HepG2 (cell line): Measurements from ENCODE around the gene S100A4. TPM values are rescaled to one million over a fixed set of nuclear protein-coding genes. Genes with fewer than 3 reads are reported as not detected.

Source experiments
- CHD2 ChIP-seq: IDR thresholded peaks from 2 replicates; pipeline ENCODE4 v1.6.1; 2011; ENCODE audit warnings: low read depth, low read length, improper control_type of control experiment
- FOXC1 ChIP-seq: sonication (generic); formaldehyde crosslinking; IDR thresholded peaks from 2 replicates; pipeline ENCODE4 v1.8.0; 2022; ENCODE audit warnings: mild to moderate bottlenecking, missing genetic modification reagents, borderline replicate concordance
- GABPB1 ChIP-seq: IDR thresholded peaks from 2 replicates; pipeline ENCODE4 v1.6.1; 2016; ENCODE audit warnings: mild to moderate bottlenecking, missing genetic modification reagents, moderate library complexity, missing compliant biosample characterization
- HDAC2 ChIP-seq: sonication (generic); formaldehyde crosslinking; IDR thresholded peaks from 2 replicates; pipeline ENCODE4 v1.4.0; 2020; ENCODE audit warnings: missing genetic modification reagents
- JUND ChIP-seq: sonication (generic); formaldehyde crosslinking; IDR thresholded peaks from 2 replicates; pipeline ENCODE4 v1.8.0; 2022; ENCODE audit warnings: mild to moderate bottlenecking, missing genetic modification reagents
- KDM2A ChIP-seq: sonication (generic); formaldehyde crosslinking; IDR thresholded peaks from 2 replicates; pipeline ENCODE4 v1.4.0; 2020; ENCODE audit warnings: low read depth, missing genetic modification reagents, borderline replicate concordance
- KLF12 ChIP-seq: sonication (generic); formaldehyde crosslinking; IDR thresholded peaks from 2 replicates; pipeline ENCODE4 v1.4.0; 2020; ENCODE audit warnings: missing genetic modification reagents, borderline replicate concordance
- TBX3 ChIP-seq: fragments of 450-650 bp; IDR thresholded peaks from 2 replicates; pipeline ENCODE4 v1.6.1; 2017; ENCODE audit warnings: antibody characterized with exemption, mild to moderate bottlenecking, inconsistent platforms, borderline replicate concordance
- ZNF230 ChIP-seq: sonication (generic); formaldehyde crosslinking; IDR thresholded peaks from 2 replicates; pipeline ENCODE4 v1.4.0; 2020; ENCODE audit warnings: mild to moderate bottlenecking, missing genetic modification reagents
- polyA plus RNA-seq, 8 experiments: library from polyadenylated mRNA; depleted of rRNA in 3 of 8; stranded (reverse) in 7 of 8; unstranded in 1 of 8; fragments of >200 nt; fragmentation: Illumina TruSeq in 4 of 8; extraction: Trizol in 4 of 8; gene quantifications; 2 replicates each; pipeline versions ENCODE4 v1.2.1 to v1.2.3, GENCODE V29; 2011 to 2016; ENCODE audit warnings: low read depth in 4 of 8, missing spikeins in 1 of 8, mixed read lengths in 1 of 8; ENCODE audit not compliant: insufficient read depth in 1 of 8
- total RNA-seq, 5 experiments: library from RNA; depleted of rRNA; stranded (reverse); fragments of >200 nt; fragmentation: Illumina TruSeq; extraction: Trizol; gene quantifications; 2 replicates each; pipeline ENCODE4 v1.2.3, GENCODE V29; 2016; ENCODE audit warnings: low read depth in 1 of 5
- TF ChIP-seq, protein P1 (sequence below): sonication (generic); formaldehyde crosslinking; conservative IDR thresholded peaks from 2 replicates; pipeline ENCODE4 v1.4.0; 2020; ENCODE audit warnings: missing genetic modification reagents
- TF ChIP-seq, protein P2 (sequence below): sonication (generic); formaldehyde crosslinking; IDR thresholded peaks from 2 replicates; pipeline ENCODE4 v1.8.1; 2023; ENCODE audit warnings: missing genetic modification reagents, inconsistent platforms, borderline replicate concordance
- TF ChIP-seq, protein P3 (sequence below): IDR thresholded peaks from 2 replicates; pipeline ENCODE4 v1.6.1; 2016; ENCODE audit warnings: low read depth, borderline replicate concordance
- TF ChIP-seq, protein P4 (sequence below): sonication (generic); formaldehyde crosslinking; IDR thresholded peaks from 2 replicates; pipeline ENCODE4 v1.5.1; 2020; ENCODE audit warnings: missing genetic modification reagents, mild to moderate bottlenecking, borderline replicate concordance
- TF ChIP-seq, protein P5 (sequence below): sonication (generic); formaldehyde crosslinking; IDR thresholded peaks from 2 replicates; pipeline ENCODE4 v1.8.0; 2022; ENCODE audit warnings: missing genetic modification reagents, mild to moderate bottlenecking, moderate library complexity, borderline replicate concordance

Gene S100A4
- total and polyA plus RNA-seq, 2 of the 13 experiments (the other 11 are each of a cell fraction or from before 2014, with no cell fraction given): 12.9 to 20.2 TPM

DNA sequence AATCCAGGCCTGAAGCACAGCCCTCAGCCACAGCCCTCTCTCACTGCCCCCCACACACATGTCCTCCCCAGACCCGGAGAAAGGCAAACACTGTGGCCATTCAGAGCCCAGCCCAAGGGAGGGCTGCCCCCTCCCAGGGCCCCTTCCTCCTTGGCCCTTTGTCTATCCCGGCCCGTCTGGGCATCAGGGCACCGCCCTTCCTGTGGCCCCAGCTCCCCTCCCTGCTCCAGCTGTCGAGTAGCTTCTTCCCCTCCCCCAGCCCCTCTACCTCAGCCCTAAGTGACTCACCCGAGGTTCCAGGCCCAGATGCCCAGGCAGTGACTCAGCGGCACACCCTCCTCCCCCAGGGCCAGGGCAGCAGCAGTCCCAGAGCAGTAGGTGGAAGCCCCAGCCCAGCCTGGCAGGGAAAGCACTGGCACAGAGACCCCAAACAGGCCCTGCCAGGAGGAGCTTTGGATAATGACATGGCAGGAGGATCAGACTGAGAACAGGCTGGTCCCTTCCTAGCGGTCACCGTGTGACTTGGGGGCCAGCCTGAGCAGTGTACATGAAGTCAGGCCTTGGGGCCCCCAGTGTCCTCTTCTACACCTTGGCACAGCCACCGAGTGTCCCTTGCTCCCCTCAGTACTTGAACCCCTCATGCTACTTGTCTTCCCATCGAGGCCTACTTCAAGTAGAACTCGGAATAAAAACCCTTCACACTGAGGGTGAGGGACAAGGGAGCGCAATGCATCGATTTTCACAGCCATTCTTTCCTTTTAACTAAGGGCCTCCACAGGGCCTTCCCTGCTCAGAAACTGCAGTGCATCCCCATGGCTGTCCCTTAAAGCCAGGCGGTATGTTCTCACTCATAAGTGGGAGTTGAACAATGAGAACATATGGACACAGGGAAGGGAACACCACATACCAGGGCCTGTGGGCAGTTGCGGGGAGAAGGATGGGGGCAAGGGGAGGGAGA is 21.1 kb upstream of the S100A4 start (continued):
- TF ChIP-seq, protein P1, sequence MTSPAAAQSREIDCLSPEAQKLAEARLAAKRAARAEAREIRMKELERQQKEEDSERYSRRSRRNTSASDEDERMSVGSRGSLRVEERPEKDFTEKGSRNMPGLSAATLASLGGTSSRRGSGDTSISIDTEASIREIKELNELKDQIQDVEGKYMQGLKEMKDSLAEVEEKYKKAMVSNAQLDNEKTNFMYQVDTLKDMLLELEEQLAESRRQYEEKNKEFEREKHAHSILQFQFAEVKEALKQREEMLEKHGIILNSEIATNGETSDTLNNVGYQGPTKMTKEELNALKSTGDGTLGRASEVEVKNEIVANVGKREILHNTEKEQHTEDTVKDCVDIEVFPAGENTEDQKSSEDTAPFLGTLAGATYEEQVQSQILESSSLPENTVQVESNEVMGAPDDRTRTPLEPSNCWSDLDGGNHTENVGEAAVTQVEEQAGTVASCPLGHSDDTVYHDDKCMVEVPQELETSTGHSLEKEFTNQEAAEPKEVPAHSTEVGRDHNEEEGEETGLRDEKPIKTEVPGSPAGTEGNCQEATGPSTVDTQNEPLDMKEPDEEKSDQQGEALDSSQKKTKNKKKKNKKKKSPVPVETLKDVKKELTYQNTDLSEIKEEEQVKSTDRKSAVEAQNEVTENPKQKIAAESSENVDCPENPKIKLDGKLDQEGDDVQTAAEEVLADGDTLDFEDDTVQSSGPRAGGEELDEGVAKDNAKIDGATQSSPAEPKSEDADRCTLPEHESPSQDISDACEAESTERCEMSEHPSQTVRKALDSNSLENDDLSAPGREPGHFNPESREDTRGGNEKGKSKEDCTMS (CRISPR knock-in tag): no peak
- 0 out of 2 replicates have a peak, but pooled peaks have one; percentile 20 for TF ChIP-seq HDAC2 (CRISPR knock-in tag)
- TF ChIP-seq KDM2A (CRISPR knock-in tag): peak; percentile 24; the same call in 1 of the 2 replicates
- 0 out of 2 replicates have a peak, but pooled peaks have one; percentile 42 for TF ChIP-seq ZNF230 (CRISPR knock-in tag)
- TF ChIP-seq CHD2: 0 out of 2 replicates have a peak, but pooled peaks have one; percentile 61
- TF ChIP-seq, protein P2, sequence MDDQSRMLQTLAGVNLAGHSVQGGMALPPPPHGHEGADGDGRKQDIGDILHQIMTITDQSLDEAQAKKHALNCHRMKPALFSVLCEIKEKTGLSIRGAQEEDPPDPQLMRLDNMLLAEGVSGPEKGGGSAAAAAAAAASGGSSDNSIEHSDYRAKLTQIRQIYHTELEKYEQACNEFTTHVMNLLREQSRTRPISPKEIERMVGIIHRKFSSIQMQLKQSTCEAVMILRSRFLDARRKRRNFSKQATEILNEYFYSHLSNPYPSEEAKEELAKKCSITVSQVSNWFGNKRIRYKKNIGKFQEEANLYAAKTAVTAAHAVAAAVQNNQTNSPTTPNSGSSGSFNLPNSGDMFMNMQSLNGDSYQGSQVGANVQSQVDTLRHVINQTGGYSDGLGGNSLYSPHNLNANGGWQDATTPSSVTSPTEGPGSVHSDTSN (CRISPR knock-in tag): no peak
- TF ChIP-seq, protein P3, sequence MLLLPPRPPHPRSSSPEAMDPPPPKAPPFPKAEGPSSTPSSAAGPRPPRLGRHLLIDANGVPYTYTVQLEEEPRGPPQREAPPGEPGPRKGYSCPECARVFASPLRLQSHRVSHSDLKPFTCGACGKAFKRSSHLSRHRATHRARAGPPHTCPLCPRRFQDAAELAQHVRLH (CRISPR knock-in tag): peak; percentile 37; the same call in 1 of the 2 replicates
- TF ChIP-seq, protein P4, sequence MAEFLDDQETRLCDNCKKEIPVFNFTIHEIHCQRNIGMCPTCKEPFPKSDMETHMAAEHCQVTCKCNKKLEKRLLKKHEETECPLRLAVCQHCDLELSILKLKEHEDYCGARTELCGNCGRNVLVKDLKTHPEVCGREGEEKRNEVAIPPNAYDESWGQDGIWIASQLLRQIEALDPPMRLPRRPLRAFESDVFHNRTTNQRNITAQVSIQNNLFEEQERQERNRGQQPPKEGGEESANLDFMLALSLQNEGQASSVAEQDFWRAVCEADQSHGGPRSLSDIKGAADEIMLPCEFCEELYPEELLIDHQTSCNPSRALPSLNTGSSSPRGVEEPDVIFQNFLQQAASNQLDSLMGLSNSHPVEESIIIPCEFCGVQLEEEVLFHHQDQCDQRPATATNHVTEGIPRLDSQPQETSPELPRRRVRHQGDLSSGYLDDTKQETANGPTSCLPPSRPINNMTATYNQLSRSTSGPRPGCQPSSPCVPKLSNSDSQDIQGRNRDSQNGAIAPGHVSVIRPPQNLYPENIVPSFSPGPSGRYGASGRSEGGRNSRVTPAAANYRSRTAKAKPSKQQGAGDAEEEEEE (CRISPR knock-in tag): no peak
- peak; percentile 44; the same call in 1 of the 2 replicates for TF ChIP-seq KLF12
- peak; percentile 97 for TF ChIP-seq JUND (CRISPR knock-in tag)
- TF ChIP-seq TBX3: no peak; the same call in 1 of the 2 replicates
- TF ChIP-seq GABPB1 (CRISPR knock-in tag): peak; percentile 64
- TF ChIP-seq FOXC1 (CRISPR knock-in tag): no peak
- TF ChIP-seq, protein P5, sequence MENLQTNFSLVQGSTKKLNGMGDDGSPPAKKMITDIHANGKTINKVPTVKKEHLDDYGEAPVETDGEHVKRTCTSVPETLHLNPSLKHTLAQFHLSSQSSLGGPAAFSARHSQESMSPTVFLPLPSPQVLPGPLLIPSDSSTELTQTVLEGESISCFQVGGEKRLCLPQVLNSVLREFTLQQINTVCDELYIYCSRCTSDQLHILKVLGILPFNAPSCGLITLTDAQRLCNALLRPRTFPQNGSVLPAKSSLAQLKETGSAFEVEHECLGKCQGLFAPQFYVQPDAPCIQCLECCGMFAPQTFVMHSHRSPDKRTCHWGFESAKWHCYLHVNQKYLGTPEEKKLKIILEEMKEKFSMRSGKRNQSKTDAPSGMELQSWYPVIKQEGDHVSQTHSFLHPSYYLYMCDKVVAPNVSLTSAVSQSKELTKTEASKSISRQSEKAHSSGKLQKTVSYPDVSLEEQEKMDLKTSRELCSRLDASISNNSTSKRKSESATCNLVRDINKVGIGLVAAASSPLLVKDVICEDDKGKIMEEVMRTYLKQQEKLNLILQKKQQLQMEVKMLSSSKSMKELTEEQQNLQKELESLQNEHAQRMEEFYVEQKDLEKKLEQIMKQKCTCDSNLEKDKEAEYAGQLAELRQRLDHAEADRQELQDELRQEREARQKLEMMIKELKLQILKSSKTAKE: peak; percentile 49; the same call in 1 of the 2 replicates
